ENCODE measurements around the gene NSFL1C.
A peak's percentile ranks its signal among the peaks of the same experiment; 100 is the strongest.

NSFL1C gene

DNA sequence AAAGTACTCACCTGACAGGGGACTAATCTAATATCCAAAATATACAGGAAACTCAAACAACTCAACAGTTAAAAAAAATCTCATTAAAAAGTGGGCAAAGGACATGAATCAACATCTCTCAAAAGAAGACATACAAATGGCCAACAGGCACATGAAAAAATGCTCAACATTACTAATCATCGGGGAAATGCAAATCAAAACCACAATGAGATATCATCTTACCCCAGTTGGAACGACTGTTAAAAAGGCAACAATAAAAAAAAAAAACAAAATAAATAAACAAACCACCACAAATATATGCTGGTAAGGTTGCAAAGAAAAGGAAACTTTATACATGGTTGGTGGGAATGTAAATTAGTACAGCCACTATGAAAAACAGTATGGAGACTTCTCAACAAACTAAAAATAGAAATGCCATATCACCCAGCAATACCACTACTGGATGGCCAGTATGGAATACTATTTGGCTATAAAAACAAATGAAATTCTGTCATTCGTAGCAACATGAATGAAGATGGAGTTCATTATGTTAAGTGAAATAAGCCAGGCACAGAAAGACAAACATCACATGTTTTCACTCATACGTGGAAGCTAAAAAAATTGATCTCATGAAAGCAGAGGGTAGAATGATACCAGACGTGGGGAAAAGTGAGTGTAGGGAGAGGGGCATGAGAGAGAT lies 17.9 kb upstream of the NSFL1C start:
- DNase-seq: no peak

- DNase-seq: no peak
These were observed 13.4 kb upstream of the NSFL1C start for GRCh38 chr20:1479831-1480595.

- no peak for DNase-seq
These were observed 11.9 kb upstream of the NSFL1C start for GRCh38 chr20:1478566-1478965.

- no peak for DNase-seq
These were observed 11.3 kb upstream of the NSFL1C start for GRCh38 chr20:1477896-1478490.

DNA sequence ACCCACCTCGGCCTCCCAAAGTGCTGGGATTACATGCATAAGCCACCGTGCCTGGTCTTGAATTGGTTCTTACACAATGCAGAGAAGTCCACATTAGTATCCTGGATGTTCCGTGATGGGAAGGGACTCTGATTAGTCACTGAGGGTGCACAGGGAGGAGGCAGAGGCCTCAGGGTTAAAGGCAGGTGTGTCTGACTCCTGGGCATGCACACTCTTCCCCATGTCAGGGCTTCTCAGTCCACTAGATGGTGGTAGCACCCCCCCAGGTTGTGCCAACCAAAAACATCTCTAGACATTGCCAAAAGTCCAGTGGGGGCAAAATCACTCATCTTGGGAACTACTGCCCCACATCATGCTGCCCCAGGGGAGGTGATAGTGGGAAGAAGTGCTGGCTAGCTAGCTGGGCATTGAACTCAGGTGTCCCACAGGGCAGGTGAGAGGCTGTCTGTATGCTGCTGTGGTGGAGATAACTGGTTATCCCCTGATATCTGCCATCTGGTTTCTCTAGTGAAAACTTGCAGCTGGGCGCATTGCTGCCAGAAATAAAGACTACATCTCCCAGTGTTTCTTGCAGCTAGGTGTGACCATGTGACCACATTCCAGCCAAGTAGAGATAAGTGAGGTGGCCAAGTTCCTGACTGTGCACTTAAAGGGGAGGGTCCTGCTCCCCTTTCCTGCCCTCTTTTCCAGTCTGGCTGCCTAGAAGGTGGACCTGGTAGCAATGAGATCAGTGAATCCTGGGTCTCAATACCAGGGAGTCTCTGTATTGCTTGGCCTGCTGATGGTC lies 8.4 kb upstream of the NSFL1C start:
- DNase-seq: no peak

- no peak for DNase-seq
These were observed 7.7 kb upstream of the NSFL1C start for GRCh38 chr20:1474325-1474724.

GRCh38 chr20:1473246-1474220 lies 6.9 kb upstream of the NSFL1C start:
- no peak for DNase-seq

- no peak for DNase-seq
These were observed 6.1 kb upstream of the NSFL1C start for GRCh38 chr20:1472556-1473245.

DNA sequence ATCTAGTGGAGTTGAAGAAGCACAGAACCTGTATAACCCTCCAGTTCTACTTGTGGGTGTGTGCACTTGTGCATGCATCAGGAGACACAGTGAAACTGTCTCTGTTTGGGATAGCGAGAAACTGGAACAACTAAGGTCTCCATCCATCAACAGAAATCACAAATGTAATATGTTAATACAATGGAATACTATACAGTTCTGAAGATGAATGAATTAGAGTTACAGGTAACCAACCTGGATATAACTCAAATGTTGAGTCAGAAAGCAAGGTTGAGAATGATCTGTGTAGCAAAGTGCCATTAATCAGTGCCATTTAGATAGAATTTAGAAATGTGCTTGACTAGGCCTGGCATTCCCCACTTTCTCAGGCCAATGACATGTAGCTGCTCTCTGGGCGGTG lies 4.6 kb upstream of the NSFL1C start:
- no peak for DNase-seq

GRCh38 chr20:1469925-1470571 lies 3.4 kb upstream of the NSFL1C start:
- peak; percentile 29 for DNase-seq

DNA sequence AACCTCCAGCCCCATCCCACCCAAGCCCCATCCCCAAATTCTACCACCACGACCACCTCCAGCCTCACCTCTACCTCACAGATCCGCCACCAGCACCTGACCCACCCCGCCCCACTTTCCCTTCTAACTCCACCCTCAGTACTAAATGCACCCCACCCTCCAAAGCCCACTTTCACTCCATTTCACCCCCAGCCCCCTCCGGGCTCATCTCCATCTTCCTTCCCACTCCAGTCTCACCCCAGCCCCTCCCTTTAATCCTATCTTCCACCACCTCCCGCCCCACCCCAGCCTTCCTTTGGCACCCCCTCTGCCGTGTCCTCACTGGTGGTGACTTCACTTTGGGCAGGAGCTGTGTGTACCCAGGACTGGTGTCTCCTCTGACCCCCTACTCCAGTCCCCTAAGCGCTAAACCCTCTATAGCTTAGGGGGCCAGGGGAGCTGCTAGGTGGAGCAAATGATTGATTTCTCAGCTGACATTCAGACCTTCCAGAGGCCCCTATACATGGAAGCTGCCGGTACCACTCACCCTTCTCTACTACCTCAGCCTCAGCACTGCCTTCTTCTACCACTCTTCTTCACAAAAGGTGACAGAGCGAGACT lies 2.8 kb upstream of the NSFL1C start:
- no peak for DNase-seq

GRCh38 chr20:1468117-1468624 lies 1.5 kb upstream of the NSFL1C start:
- no peak for DNase-seq

- DNase-seq: peak; percentile 4
These were observed 887 bp upstream of the NSFL1C start for GRCh38 chr20:1467355-1468116.

DNA sequence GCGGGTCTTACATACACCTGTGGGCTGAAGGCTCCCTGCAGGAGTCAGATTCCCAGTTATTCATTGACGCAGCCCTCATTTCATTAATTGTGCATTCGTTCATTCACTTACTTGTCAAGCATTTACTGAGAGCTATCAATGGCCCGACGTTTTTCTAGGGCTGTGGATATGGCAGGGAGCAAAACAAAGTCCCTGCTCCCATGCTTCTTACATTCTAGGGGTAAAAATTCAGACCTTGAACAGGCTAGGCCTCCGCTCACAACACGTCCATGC lies 369 bp upstream of the NSFL1C start:
- DNase-seq: no peak

GRCh38 chr20:1465470-1466210 lies 1.0 kb downstream of the NSFL1C start:
- DNase-seq: no peak

DNA sequence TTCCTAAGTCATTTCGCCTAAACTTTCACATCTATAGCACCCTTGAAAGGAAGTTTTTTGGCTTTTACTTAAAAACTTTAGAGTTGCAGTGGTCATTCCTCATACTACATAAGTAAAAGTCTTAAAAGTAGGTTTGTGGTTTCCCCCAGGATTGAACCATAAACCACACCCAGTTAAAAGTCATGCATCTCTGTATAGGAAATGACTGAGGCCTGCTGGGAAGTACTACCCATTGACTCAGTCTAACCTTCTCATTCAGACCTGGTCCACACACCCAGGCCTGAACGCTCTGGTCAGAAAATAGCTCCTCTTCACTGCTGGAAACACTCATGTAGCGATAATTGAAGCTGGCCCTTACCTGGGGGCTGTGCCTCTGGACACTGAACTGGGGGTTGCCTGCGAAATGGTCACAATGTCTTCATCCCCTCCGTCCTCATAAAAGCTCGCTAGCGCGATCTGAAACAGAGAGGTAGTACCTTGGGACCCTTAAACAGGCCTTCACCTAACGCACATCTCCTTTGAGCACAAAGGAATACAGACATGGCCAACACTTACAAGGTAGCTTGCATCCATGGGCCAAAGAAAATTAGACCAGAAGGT lies 2.6 kb downstream of the NSFL1C start:
- DNase-seq: no peak

GRCh38 chr20:1462834-1463233 lies 3.8 kb downstream of the NSFL1C start:
- no peak for DNase-seq

DNA sequence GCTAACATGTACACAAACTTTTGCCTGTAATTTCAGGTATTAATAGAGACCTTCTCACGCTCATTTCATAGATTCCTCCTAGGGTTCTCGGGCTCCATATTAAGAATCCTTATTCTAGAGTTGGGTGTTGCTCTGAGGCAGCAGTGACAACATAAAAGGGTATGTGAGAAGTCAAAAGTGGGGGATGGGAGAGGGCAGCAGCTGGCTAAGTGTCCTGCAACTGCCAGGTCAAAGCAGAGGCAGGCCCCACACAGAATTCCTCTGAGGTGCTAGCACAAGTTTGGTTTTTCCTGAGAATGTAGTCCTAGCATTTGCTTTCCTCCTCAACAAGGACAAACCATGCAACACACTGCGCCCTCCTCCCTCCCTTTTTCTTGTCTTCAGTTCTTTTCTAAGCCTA lies 4.6 kb downstream of the NSFL1C start:
- DNase-seq: no peak

- DNase-seq: no peak
These were observed 6.4 kb downstream of the NSFL1C start for GRCh38 chr20:1460275-1460674.
